Activated CD4-positive, alpha-beta memory T cell treated with anti-CD3 and anti-CD28 coated beads for 36 hours (primary cell): ENCODE data around the gene LIMS2. TPM values are rescaled to one million over a fixed set of nuclear protein-coding genes. Genes with fewer than 3 reads are reported as not detected.

ENCODE experiments used
- CTCF ChIA-PET: fragments of 350-600 bp; sonication (Branson Sonifier 250); formaldehyde crosslinking; loops from one replicate; lab custom pipeline; 2021; ENCODE audit warnings: antibody characterized with exemption, inconsistent platforms; lab: Charles Lee
- POLR2A ChIA-PET: fragments of 350-600 bp; sonication (Branson Sonifier 250); formaldehyde crosslinking; loops from one replicate; lab custom pipeline; 2021; ENCODE audit warnings: antibody characterized with exemption; lab: Charles Lee
- DNase-seq: peaks from one replicate; pipeline ENCODE4 v3.0.0-alpha.2; 2020
- H3K27ac Mint-ChIP-seq: one replicate; pipeline ENCODE4 v1.8.0; 2021; ENCODE audit warnings: mixed read lengths
- H3K27me3 Mint-ChIP-seq: one replicate; pipeline ENCODE4 v1.8.0; 2021; ENCODE audit warnings: mixed read lengths
- H3K36me3 Mint-ChIP-seq: one replicate; pipeline ENCODE4 v1.8.0; 2021; ENCODE audit warnings: mixed read lengths
- H3K4me1 Mint-ChIP-seq: one replicate; pipeline ENCODE4 v1.8.0; 2021; ENCODE audit warnings: low read depth, mixed read lengths
- H3K4me3 Mint-ChIP-seq: one replicate; pipeline ENCODE4 v1.8.0; 2021; ENCODE audit warnings: mild to moderate bottlenecking, mixed read lengths
- H3K9me3 Mint-ChIP-seq: one replicate; pipeline ENCODE4 v1.8.0; 2021; ENCODE audit warnings: mixed read lengths
- intact Hi-C: fragments of 100-400 bp; cut with micrococcal nuclease; formaldehyde crosslinking; loops from one replicate; pipeline ENCODE4 v1.15.1; 2023
- total RNA-seq, 2 experiments: library from RNA; stranded (reverse); gene quantifications; one replicate each; pipeline ENCODE4 v1.2.3, GENCODE V29; 2021

LIMS2 gene
- total RNA-seq, 2 experiments from 2014 or later, result 12.3 to 13.1 TPM

DNA sequence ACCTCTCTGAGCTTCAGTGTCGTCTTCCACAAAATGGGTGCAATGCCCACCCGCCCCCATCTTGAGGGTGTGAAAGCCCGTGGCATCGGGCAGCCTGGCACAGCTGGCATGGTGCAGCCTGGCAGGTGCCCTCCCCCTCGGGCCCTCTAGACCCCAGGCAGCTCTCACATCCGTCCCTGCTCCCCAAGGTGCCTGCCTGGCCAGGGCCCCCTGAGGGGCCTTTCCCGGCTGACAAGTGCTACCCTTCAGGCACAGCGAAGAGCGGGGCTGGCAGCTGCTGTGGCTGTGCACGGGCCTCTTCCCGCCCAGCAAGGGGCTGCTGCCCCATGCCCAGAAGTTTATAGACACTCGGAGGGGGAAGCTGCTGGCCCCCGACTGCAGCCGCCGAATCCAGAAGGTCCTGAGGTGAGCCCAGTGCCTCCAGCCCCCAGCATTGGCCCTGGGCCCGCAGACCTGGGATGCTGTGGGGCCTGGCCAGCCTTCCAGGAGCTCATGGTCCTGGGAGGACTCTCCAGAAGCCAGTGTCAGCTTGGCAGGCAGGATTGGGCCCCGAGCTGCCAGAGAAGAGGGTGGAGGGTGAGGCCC is 43.2 kb downstream of the LIMS2 start:
- ChIA-PET POLR2A (interaction anchor here (1.1 kb wide), 1 partner anchor 8 kb away, joined by 4 read pairs; no protein-coding TSS in a partner anchor), CTCF (interaction anchor here (0.8 to 1.8 kb wide), 2 partner anchors 18 to 41 kb away, joined by 4 to 9 read pairs; no protein-coding TSS in a partner anchor)
- DNase-seq, result no peak
- Mint-ChIP-seq H3K27ac (no peak overlapping the region), H3K4me1 (peaks cover 26% of the 10 kb centered on the region), H3K9me3 (no peaks in the 10 kb centered on the region), H3K27me3 (no peaks in the 10 kb centered on the region), H3K4me3 (no peak overlapping the region), H3K36me3 (no peaks in the 10 kb centered on the region)
- intact Hi-C loops, result no loop called here

DNA sequence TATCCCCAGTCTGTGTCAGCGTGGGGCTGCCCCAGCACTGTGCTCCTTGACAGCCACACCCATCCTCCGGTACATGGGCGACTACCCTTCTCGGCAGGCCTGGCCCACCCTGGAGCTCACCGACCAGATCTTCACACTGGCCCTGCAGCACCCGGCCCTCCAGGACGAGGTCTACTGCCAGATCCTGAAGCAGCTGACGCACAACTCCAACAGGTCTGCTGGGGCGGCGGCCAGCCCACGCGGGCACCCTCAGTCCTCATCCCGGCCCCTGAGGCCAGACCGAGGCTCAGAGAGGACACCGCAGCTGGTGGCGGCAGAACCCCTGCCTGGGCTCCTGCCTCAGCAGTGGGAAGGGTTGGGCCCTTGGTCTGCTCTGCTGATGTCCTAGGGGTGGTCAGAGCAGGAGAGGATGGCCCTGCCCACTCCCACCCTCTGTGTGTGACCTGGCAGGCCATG is 43.8 kb downstream of the LIMS2 start:
- ChIA-PET CTCF (interaction anchor here (1.8 kb wide), 1 partner anchor 41 kb away, joined by 9 read pairs; no protein-coding TSS in a partner anchor), POLR2A (interaction anchor here (1.1 kb wide), 1 partner anchor 9 kb away, joined by 4 read pairs; no protein-coding TSS in a partner anchor)
- Mint-ChIP-seq H3K27ac (no peak overlapping the region), H3K4me1 (peaks cover 22% of the 10 kb centered on the region), H3K4me3 (no peak overlapping the region), H3K36me3 (no peaks in the 10 kb centered on the region), H3K27me3 (no peaks in the 10 kb centered on the region), H3K9me3 (no peaks in the 10 kb centered on the region)
- no peak for DNase-seq
- intact Hi-C loops, result no loop called here

DNA sequence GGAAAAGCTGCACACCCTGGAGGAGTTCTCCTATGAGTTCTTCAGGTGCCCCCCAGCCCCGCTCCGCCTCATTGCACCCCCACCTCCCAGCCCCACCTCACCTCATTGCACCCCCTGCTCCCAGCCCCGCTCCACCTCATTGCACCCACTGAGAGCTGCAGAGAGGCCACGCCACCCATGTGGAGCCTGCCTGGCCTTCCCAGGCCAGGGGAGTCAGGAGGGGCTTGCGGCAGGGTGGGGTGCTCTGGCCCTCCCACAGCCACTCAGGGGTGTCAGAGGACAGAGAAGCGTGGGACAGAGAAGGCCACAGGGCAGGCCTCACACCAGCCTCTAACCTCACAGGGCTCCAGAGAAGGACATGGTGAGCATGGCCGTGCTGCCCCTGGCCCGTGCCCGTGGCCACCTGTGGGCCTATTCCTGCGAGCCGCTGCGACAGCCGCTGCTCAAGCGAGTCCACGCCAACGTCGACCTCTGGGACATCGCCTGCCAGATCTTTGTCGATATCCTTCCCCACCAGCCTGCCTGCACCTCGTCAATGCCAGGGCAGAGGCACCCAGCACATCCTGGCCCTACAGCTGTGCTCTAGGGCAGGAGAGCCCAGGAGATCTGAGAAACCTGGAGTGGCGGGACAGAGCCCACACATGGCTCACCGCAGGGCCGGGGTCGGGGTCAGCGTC is 44.3 kb downstream of the LIMS2 start:
- Mint-ChIP-seq H3K27me3 (no peaks in the 10 kb centered on the region), H3K9me3 (no peaks in the 10 kb centered on the region), H3K4me3 (no peak overlapping the region), H3K36me3 (no peaks in the 10 kb centered on the region), H3K4me1 (peaks cover 18% of the 10 kb centered on the region), H3K27ac (no peak overlapping the region)
- ChIA-PET CTCF (interaction anchor here (1.8 kb wide), 1 partner anchor 40 kb away, joined by 9 read pairs; no protein-coding TSS in a partner anchor), POLR2A (interaction anchor here (1.1 kb wide), 1 partner anchor 9 kb away, joined by 4 read pairs; no protein-coding TSS in a partner anchor)
- intact Hi-C loops, result no loop called here
- DNase-seq, result no peak

DNA sequence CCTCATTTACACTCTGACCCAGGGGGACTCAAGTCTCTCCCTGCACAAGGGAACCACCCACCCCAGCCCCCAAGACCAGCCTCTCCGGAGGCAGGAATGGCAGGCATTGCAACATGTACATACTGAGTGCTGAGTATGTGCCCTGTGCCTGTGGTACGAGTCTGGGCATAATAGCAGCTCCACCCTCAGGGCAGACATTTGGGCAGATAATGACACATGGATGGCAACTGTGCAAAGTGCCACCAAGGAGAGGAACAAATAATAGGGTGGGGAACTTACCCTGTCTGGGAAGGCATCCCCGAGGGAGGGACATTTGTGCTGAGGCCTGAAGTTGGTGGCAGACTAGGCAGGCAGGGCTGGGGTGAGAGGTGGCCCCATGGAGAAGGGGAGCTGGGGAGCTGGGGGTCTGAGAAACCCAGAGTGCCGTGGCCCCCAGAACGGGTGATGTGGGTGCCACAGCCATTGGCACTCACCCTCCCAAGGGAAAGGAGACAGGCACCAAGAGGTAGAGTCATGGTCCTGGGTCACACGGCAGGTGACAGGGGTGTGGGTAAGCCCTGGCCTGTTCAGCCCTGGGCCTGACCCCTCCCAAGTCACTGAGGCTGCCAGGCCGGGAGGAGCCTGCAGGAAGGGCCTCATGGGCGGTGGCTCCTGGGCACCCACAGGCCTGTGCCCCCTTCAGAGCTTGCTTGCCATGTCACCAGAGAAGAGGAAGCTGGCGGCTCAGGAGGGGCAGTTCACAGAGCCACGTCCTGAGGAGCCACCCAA is 45.0 kb downstream of the LIMS2 start:
- intact Hi-C loops, result no loop called here
- Mint-ChIP-seq H3K9me3 (no peaks in the 10 kb centered on the region), H3K36me3 (no peaks in the 10 kb centered on the region), H3K4me3 (no peak overlapping the region), H3K27ac (no peak overlapping the region), H3K4me1 (peaks cover 18% of the 10 kb centered on the region), H3K27me3 (no peaks in the 10 kb centered on the region)
- no peak for DNase-seq
- POLR2A ChIA-PET, result no interaction called here
- CTCF ChIA-PET, result interaction anchor here (1.8 kb wide), 1 partner anchor 39 kb away, joined by 9 read pairs; no protein-coding TSS in a partner anchor

DNA sequence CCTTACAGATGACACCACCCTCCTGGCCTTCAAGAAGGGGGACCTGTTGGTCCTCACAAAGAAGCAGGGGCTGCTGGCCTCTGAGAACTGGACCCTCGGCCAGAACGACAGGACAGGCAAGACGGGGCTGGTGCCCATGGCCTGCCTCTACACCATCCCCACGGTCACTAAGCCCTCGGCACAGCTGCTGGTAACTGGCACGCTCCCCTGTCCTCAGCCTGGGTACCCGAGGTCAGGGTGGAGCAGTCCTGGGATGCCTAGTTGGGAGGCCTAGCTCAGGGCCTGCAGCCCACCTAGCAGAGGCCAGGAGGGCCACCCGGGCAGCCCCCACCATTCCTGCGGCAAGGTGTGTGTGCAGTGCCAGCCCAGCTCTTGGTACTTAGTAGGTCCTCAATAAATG is 45.7 kb downstream of the LIMS2 start:
- no peak overlapping the region for H3K4me3 Mint-ChIP-seq
- CTCF ChIA-PET, result no interaction called here
- POLR2A ChIA-PET, result no interaction called here
- H3K27me3 Mint-ChIP-seq, result no peaks in the 10 kb centered on the region
- peaks cover 15% of the 10 kb centered on the region for H3K4me1 Mint-ChIP-seq
- H3K36me3 Mint-ChIP-seq, result no peaks in the 10 kb centered on the region
- no peak for DNase-seq
- H3K27ac Mint-ChIP-seq, result no peak overlapping the region
- intact Hi-C loops, result no loop called here
- no peaks in the 10 kb centered on the region for H3K9me3 Mint-ChIP-seq

DNA sequence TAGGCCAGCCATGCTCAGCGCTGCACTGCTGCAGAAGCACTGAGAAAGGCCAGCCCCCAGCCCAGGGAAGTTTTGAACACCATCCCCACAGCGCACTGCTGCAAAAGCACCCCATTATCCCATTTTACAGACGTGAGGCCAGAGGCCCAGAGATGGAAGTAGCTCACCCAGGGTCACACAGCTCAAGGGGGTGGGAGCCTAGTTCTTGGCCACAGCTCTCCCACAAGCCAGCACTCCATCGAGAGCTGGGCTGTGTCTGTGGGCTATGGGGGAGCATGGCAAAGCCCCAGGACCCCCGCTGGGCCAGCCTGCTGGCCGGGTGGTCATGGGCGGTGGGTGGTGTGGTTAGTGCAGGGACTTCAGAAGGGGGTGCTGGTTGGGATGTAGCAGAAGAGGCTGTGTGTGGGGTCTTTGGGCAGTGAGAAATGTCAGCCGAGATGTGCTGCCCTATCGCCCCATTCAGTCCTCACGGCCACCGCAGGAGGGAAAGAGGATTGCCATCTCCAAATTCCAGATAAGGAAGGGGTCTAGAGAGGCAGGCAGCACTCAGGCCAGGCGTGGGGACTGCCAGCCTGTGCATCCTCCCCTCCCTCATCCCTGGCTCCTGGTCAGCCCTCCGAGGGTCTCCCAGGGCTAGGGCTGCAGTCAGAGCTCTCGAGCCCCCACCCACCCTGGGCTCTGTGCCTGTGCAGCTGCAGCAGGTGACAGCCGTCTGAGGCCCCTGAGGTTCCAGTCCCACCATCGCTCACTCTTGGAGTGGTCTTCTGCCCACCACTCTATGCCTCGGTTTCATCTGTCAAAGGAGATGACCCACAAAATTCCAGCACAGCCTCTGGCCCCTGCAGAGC is 46.3 kb downstream of the LIMS2 start:
- ChIA-PET CTCF (interaction anchor here (0.6 kb wide), 1 partner anchor 21 kb away, joined by 3 read pairs; no protein-coding TSS in a partner anchor), POLR2A (interaction anchor here (1.2 kb wide), 1 partner anchor 11 kb away, joined by 3 read pairs; no protein-coding TSS in a partner anchor)
- Mint-ChIP-seq H3K4me1 (peaks cover 13% of the 10 kb centered on the region), H3K9me3 (no peaks in the 10 kb centered on the region), H3K27me3 (no peaks in the 10 kb centered on the region), H3K27ac (no peak overlapping the region), H3K36me3 (no peaks in the 10 kb centered on the region), H3K4me3 (no peak overlapping the region)
- DNase-seq, result no peak
- intact Hi-C loops, result no loop called here

DNA sequence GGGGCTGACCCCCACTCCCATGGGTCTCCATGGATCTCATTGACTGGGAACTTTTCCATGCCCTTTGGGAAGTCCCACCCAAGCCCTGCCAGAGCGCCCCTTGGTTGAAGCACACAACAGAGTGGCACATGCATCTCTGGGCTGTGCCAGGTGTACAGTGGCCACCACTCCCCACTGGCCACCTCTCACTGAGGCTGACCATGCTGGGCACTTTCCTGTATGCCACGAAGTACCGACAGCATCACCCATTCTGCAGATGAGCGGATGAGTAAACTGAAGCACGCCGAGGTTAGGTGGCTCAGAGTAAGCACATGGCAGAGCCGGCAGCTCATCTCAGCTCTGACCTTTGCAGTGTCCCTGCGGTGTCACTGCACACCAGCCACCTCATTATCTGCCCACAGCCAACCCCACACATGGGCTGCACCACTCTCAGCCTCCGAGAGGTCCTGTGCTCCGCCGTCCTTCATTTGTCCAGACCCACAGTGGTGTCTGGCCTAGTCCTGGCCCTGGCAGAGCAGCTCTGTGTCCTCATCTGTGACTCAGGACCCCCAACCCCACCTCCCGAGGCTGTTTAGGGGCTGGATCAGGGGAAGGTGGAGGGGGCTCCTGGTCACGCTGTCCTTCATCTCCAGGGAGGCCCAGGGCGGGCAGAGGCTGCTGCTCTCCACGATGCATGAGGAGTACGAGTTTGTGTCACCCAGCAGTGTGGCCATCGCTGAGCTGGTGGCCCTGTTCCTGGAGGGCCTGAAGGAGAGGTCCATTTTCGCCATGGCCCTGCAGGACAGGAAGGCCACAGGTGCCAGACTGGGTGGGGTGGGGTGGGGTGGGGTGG is 47.4 kb downstream of the LIMS2 start:
- H3K27ac Mint-ChIP-seq, result no peak overlapping the region
- no peaks in the 10 kb centered on the region for H3K36me3 Mint-ChIP-seq
- CTCF ChIA-PET, result interaction anchor here (0.6 kb wide), 1 partner anchor 22 kb away, joined by 3 read pairs; no protein-coding TSS in a partner anchor
- no peak for DNase-seq
- no peaks in the 10 kb centered on the region for H3K27me3 Mint-ChIP-seq
- no peaks in the 10 kb centered on the region for H3K9me3 Mint-ChIP-seq
- no peak overlapping the region for H3K4me3 Mint-ChIP-seq
- intact Hi-C loops, result no loop called here
- peaks cover 4% of the 10 kb centered on the region for H3K4me1 Mint-ChIP-seq
- POLR2A ChIA-PET, result interaction anchor here (1.2 kb wide), 1 partner anchor 12 kb away, joined by 3 read pairs; no protein-coding TSS in a partner anchor

DNA sequence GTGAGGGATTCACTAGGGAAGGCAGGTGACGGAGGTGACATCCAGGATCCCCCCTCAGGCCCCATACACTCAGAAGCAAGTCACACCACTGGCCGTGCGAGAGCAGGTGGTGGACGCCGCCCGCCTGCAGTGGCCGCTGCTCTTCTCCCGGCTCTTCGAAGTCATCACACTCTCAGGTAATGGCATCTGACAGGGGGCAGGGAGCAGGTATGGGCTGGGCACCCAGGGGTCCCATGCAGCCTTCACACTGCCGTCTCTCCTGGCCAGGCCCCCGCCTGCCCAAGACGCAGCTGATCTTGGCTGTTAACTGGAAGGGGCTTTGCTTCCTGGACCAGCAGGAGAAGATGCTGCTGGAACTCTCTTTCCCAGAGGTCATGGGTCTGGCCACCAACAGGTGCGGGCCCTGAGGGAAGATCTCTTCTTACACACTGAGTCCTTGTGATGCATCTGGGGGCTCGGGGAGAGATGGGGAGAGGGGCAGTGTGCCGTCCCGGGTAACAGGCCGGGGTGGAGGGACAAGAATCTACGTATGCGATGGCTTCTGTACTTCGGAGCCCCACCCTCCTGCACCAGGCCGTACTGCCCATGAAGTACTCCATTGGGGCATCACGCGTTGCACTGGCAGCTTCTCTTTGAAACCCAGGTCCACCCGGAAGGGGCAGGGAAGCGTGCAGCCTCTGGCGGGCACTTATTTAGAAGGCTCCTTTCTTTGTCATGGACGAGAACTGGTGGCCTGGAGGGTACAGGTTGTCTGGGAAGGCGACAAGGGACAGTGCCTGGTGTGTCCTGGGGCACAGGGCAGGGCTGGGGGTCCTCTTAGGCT is 48.2 kb downstream of the LIMS2 start:
- Mint-ChIP-seq H3K4me1 (no peaks in the 10 kb centered on the region), H3K27ac (no peak overlapping the region)

DNA sequence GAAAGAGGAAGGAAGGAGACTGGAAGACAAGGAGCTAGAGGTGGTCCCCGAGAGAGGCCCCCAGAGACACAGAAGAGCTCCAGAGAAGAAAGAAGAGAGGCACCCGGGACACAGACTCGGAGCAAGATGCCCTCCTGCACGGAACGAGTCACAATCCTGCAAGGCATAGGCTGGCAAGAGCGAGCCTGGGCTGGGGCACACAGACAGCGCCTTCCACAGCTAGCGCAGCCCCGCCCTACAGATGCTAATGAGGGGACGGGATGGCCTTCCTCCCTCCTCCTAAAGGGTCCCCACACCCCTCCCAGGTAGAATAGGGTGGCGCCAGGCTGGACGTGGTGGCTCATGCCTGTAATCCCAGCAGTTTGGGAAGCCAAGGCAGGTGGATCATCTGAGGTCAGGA is 49.2 kb downstream of the LIMS2 start:
- DNase-seq, result no peak
- intact Hi-C loops, result no loop called here
- H3K4me1 Mint-ChIP-seq, result no peaks in the 10 kb centered on the region
- CTCF ChIA-PET, result no interaction called here
- no peaks in the 10 kb centered on the region for H3K36me3 Mint-ChIP-seq
- no peaks in the 10 kb centered on the region for H3K9me3 Mint-ChIP-seq
- no peaks in the 10 kb centered on the region for H3K27me3 Mint-ChIP-seq
- POLR2A ChIA-PET, result no interaction called here
- no peak overlapping the region for H3K27ac Mint-ChIP-seq
- no peak overlapping the region for H3K4me3 Mint-ChIP-seq

More for the DNA sequence above, 48.2 kb downstream of the LIMS2 start:
- H3K4me3 Mint-ChIP-seq, result no peak overlapping the region
- no peaks in the 10 kb centered on the region for H3K9me3 Mint-ChIP-seq
- no peaks in the 10 kb centered on the region for H3K27me3 Mint-ChIP-seq
- ChIA-PET POLR2A (no interaction called here), CTCF (no interaction called here)
- intact Hi-C loops, result no loop called here
- no peaks in the 10 kb centered on the region for H3K36me3 Mint-ChIP-seq
- DNase-seq, result no peak

DNA sequence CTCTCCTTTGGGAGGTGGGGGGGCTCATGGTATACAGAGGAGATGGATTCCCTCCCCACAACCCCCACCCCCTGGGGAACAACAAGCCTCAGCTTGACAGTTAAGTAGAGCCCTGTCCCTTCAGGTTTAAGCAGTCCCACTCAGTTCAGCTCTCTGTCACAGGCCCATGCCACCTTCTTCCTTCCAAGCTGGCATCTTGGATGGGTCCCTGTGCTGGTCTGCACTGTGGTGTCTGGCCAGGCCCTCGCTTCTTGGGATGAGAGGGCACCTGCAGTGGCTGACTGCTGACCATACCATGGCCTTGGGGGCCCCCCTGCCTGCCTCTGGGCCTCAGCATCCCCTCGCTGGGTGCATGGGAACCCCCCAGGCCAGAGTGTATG is 49.8 kb downstream of the LIMS2 start:
- DNase-seq, result no peak
- Mint-ChIP-seq H3K27ac (no peak overlapping the region), H3K27me3 (no peaks in the 10 kb centered on the region), H3K36me3 (no peaks in the 10 kb centered on the region), H3K9me3 (no peaks in the 10 kb centered on the region), H3K4me1 (no peaks in the 10 kb centered on the region), H3K4me3 (no peak overlapping the region)
- intact Hi-C loops, result no loop called here
- ChIA-PET POLR2A (no interaction called here), CTCF (interaction anchor here (1.2 to 1.6 kb wide), 2 partner anchors 16 to 35 kb away, joined by 3 to 4 read pairs; no protein-coding TSS in a partner anchor)
